Measurements from ENCODE around the gene ECD. TPM values are rescaled to one million over a fixed set of nuclear protein-coding genes. Genes with fewer than 3 reads are reported as not detected.
A peak's percentile ranks its signal among the peaks of the same experiment; 100 is the strongest.
"Not testable (repeated sequence)": the region's sequence is repeated elsewhere in the genome, so short reads cannot be mapped to it uniquely, and the experiment has no call there.

The ECD gene
- total RNA-seq, 1 donor from 2014 or later = 38.5 TPM

DNA sequence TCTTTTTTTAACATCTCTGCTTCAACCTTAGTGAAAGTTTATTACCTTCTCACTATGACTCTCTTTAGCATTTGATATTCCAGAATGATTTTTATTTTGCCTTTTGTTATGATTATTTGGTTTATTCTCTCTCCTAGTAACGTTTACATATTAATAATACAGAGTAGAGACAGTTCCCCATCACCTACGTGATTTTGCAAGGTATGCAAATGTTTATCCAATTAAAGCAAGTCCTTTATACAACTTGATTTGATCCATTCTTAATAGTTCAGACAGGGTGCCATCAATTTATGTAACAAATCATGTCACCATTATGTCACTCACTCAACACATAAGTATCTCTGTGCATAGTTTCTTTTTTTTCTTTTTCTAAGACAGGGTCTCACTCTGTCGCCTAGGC lies 26.2 kb downstream of the ECD start:
- Mint-ChIP-seq H3K27ac (no peak overlapping the region), H3K36me3 (ENCODE audit: low read depth) (peaks cover 43% of the 10 kb centered on the region), H3K4me3 (no peak overlapping the region), H3K27me3 (no peaks in the 10 kb centered on the region), H3K9me3 (no peaks in the 10 kb centered on the region), H3K4me1 (no peaks in the 10 kb centered on the region)
- intact Hi-C loops (cut with micrococcal nuclease) = no loop called here
- no peak for DNase-seq

GRCh38 chr10:73139251-73139650 lies 28.6 kb downstream of the ECD start:
- Mint-ChIP-seq H3K27ac (no peak overlapping the region), H3K36me3 (ENCODE audit: low read depth) (peaks cover 50% of the 10 kb centered on the region), H3K4me3 (no peak overlapping the region), H3K27me3 (no peaks in the 10 kb centered on the region), H3K9me3 (no peaks in the 10 kb centered on the region), H3K4me1 (no peaks in the 10 kb centered on the region)
- no peak for DNase-seq
- intact Hi-C loops (cut with micrococcal nuclease) = no loop called here

DNA sequence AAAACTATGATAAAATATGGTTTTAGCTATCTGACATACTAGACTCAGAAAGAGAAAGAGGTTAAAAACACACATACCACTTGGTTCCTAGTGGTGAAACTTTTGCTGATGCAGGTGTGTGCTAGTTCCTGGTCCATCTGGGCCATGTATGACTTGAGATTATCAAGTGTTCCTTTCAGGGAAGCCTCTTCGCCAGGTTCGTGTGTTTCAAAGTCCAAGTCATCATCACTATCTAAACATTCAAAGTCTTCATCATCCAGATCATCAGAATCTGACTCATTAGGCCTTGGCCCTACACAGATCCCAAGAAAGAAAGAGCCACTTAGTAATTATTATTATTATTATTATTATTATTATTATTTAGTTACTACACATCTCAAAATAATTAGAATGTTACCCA lies 31.2 kb downstream of the ECD start:
- H3K4me1 Mint-ChIP-seq = no peaks in the 10 kb centered on the region
- H3K27me3 Mint-ChIP-seq = no peaks in the 10 kb centered on the region
- DNase-seq = no peak
- no peak overlapping the region for H3K27ac Mint-ChIP-seq
- H3K9me3 Mint-ChIP-seq = no peaks in the 10 kb centered on the region
- peaks cover 53% of the 10 kb centered on the region for H3K36me3 Mint-ChIP-seq (ENCODE audit: low read depth)
- no peak overlapping the region for H3K4me3 Mint-ChIP-seq
- intact Hi-C loops (cut with micrococcal nuclease) = no loop called here

DNA sequence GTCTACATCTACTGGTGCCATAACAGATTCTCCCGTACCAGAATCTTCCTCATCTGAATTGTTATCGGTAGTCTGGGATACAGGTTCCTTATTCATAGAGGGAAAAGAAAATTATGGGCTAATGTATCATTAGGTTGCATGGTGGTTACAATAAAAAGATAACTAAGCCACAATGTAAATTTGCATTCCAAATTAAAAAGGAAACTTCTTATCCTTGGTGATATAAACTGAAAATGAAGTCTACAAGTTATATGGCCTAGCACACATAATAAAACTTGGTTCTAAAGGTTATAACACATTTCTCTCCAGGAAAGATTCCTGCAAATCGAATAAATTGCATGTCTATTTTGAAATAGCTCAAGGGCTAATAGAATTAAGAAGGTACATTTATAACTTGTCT lies 33.1 kb downstream of the ECD start:
- H3K4me3 Mint-ChIP-seq = no peak overlapping the region
- no peaks in the 10 kb centered on the region for H3K9me3 Mint-ChIP-seq
- peaks cover 54% of the 10 kb centered on the region for H3K36me3 Mint-ChIP-seq (ENCODE audit: low read depth)
- no peak for DNase-seq
- intact Hi-C loops (cut with micrococcal nuclease) = no loop called here
- no peaks in the 10 kb centered on the region for H3K27me3 Mint-ChIP-seq
- no peak overlapping the region for H3K27ac Mint-ChIP-seq
- no peaks in the 10 kb centered on the region for H3K4me1 Mint-ChIP-seq

DNA sequence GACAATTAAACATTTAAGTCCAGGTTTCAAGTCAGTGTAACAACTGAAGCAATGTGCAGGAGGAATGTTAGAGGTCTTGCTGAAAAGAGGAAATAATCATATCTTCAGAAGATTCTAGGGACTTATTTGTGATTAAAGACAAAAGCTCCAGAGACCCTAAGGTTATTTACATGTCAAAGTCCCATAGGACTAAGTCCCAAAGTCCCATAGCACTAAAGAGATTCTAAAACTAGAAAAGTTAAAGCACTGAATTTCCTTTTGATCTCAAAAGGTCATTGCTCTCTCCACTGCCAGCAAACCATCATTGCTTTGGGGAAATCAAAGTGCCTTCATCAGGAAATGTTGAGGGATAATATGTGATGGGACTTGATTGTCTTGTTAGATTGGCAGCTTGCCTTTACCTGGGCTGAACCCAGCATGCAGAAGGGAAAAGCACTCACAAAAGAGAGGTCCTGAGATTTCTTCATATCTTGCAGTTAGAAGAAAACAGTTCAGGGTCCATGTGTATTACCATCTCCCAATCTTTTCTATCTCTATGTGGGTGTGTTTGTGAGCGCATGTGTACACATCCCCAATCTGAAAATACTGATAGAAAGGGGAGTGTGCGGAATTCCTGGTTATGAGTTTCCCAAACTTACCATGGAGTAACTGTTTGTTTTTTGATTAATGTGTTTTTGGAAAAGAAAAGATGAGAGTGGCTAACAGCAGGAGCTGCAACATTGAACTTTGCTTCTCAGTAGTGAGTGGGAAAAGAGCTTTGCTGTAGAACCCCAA lies 35.7 kb downstream of the ECD start:
- no peaks in the 10 kb centered on the region for H3K4me1 Mint-ChIP-seq
- intact Hi-C loops (cut with micrococcal nuclease) = no loop called here
- H3K9me3 Mint-ChIP-seq = no peaks in the 10 kb centered on the region
- H3K36me3 Mint-ChIP-seq (ENCODE audit: low read depth) = peaks cover 51% of the 10 kb centered on the region
- no peak overlapping the region for H3K27ac Mint-ChIP-seq
- DNase-seq = no peak
- no peaks in the 10 kb centered on the region for H3K27me3 Mint-ChIP-seq
- H3K4me3 Mint-ChIP-seq = no peak overlapping the region

GRCh38 chr10:73131301-73131700 lies 36.5 kb downstream of the ECD start:
- H3K27me3 Mint-ChIP-seq = no peaks in the 10 kb centered on the region
- H3K36me3 Mint-ChIP-seq (ENCODE audit: low read depth) = peaks cover 53% of the 10 kb centered on the region
- no peak overlapping the region for H3K27ac Mint-ChIP-seq
- no peaks in the 10 kb centered on the region for H3K9me3 Mint-ChIP-seq
- no peak overlapping the region for H3K4me3 Mint-ChIP-seq
- intact Hi-C loops (cut with micrococcal nuclease) = no loop called here
- DNase-seq = no peak
- no peaks in the 10 kb centered on the region for H3K4me1 Mint-ChIP-seq

DNA sequence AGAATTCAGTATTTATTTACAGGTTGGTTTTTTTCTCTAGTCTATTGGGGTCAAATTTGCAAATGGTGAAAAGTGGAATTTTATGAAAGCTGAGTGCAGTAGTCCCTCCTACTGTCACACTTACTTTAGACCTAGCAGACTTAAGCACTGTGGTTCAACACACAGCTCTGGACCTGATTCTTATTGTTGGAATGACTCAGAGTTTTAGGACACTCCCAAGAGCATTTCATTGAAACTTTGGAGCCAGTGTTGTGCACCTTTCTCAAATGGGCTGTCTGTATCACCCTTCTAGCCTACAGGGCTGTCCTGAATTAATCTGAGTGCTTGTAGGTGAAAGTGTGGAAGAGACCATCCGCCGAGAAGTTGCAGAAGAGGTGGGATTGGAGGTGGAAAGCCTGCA lies 41.5 kb downstream of the ECD start:
- Mint-ChIP-seq H3K27me3 (no peaks in the 10 kb centered on the region), H3K27ac (no peak overlapping the region), H3K4me3 (no peak overlapping the region), H3K36me3 (ENCODE audit: low read depth) (peaks cover 35% of the 10 kb centered on the region), H3K9me3 (no peaks in the 10 kb centered on the region), H3K4me1 (no peaks in the 10 kb centered on the region)
- intact Hi-C loops (cut with micrococcal nuclease) = no loop called here
- no peak for DNase-seq

DNA sequence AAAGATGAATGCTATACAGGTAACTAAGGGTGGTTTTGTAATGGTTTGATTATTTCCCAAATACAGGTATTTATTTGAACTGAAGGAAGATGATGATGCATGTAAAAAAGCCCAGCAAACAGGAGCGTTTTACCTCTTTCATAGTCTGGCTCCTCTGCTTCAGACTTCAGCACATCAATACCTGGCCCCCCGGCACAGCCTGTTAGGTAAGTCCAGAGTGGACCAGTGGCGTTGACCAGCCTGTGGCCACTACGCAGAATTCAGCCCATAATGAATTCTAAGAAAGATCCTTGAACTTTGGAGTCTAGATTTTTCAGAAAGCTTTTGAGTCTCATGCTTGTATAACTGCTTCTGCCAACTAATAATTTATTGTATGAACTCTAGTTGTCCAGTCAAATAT lies 47.9 kb downstream of the ECD start:
- intact Hi-C loops (cut with micrococcal nuclease) = no loop called here

GRCh38 chr10:73119457-73119856 lies 48.4 kb downstream of the ECD start:
- H3K9me3 Mint-ChIP-seq = no peaks in the 10 kb centered on the region
- H3K27ac Mint-ChIP-seq = peak overlapping the region; percentile 22
- no peak overlapping the region for H3K4me3 Mint-ChIP-seq
- H3K27me3 Mint-ChIP-seq = no peaks in the 10 kb centered on the region
- intact Hi-C loops (cut with micrococcal nuclease) = no loop called here
- H3K36me3 Mint-ChIP-seq (ENCODE audit: low read depth) = peaks cover 27% of the 10 kb centered on the region
- H3K4me1 Mint-ChIP-seq = peaks cover 4% of the 10 kb centered on the region
- no peak for DNase-seq

More for the DNA sequence above, 47.9 kb downstream of the ECD start:
- no peaks in the 10 kb centered on the region for H3K27me3 Mint-ChIP-seq
- H3K4me1 Mint-ChIP-seq = peaks cover 4% of the 10 kb centered on the region
- no peak for DNase-seq
- no peak overlapping the region for H3K4me3 Mint-ChIP-seq
- peaks cover 27% of the 10 kb centered on the region for H3K36me3 Mint-ChIP-seq (ENCODE audit: low read depth)
- H3K9me3 Mint-ChIP-seq = no peaks in the 10 kb centered on the region
- no peak overlapping the region for H3K27ac Mint-ChIP-seq

GRCh38 chr10:73117976-73118743 lies 49.6 kb downstream of the ECD start:
- peaks cover 4% of the 10 kb centered on the region for H3K4me1 Mint-ChIP-seq
- H3K27me3 Mint-ChIP-seq = no peaks in the 10 kb centered on the region
- H3K27ac Mint-ChIP-seq = peak overlapping the region; percentile 37
- DNase-seq = no peak
- H3K9me3 Mint-ChIP-seq = no peaks in the 10 kb centered on the region
- intact Hi-C loops (cut with micrococcal nuclease) = no loop called here
- H3K4me3 Mint-ChIP-seq = no peak overlapping the region
- H3K36me3 Mint-ChIP-seq (ENCODE audit: low read depth) = peaks cover 22% of the 10 kb centered on the region

GRCh38 chr10:73116017-73116416 lies 51.8 kb downstream of the ECD start:
- H3K4me3 Mint-ChIP-seq = no peak overlapping the region
- peaks cover 17% of the 10 kb centered on the region for H3K36me3 Mint-ChIP-seq (ENCODE audit: low read depth)
- no peaks in the 10 kb centered on the region for H3K9me3 Mint-ChIP-seq
- DNase-seq = no peak
- intact Hi-C loops (cut with micrococcal nuclease) = no loop called here
- no peaks in the 10 kb centered on the region for H3K27me3 Mint-ChIP-seq
- peaks cover 9% of the 10 kb centered on the region for H3K4me1 Mint-ChIP-seq
- no peak overlapping the region for H3K27ac Mint-ChIP-seq

GRCh38 chr10:73113551-73113950 lies 54.3 kb downstream of the ECD start:
- Mint-ChIP-seq H3K4me1 (peaks cover 19% of the 10 kb centered on the region), H3K4me3 (no peak overlapping the region), H3K27me3 (no peaks in the 10 kb centered on the region), H3K9me3 (peaks cover 8% of the 10 kb centered on the region), H3K36me3 (ENCODE audit: low read depth) (peaks cover 28% of the 10 kb centered on the region), H3K27ac (no peak overlapping the region)
- intact Hi-C loops (cut with micrococcal nuclease) = no loop called here
- no peak for DNase-seq

GRCh38 chr10:73112032-73112431 lies 55.8 kb downstream of the ECD start:
- DNase-seq; H3K27ac Mint-ChIP-seq; intact Hi-C loops (cut with micrococcal nuclease); H3K9me3 Mint-ChIP-seq; H3K4me3 Mint-ChIP-seq; H3K27me3 Mint-ChIP-seq: not testable (repeated sequence)
- peaks cover 31% of the 10 kb centered on the region for H3K36me3 Mint-ChIP-seq (ENCODE audit: low read depth)
- peaks cover 15% of the 10 kb centered on the region for H3K4me1 Mint-ChIP-seq

DNA sequence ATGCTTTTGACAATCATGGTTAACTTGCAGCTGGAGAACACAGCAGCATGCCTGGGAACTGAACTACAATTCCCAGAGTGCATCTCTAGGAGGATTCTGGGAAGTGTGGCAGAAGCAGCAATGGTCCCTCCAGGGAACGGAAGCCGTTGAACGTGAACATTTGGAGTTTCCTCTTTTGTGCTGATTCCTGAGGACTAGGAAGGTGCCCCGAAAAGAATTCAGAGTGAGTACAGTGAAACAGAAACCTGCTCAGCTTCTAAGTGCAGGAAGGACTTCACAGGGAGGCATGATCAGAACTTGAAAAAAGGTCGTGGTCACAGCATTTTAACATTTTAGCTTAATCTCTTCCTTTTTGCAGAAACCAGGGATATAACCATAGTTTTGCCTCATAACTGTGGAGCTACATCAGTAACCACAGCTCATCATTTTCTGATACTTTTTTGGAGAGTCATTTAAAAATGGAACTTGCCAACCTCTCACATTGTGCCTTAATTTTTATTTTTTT lies 57.4 kb downstream of the ECD start, which contains the start of gene NUDT13:
Gene NUDT13 (plus strand): TSS at position 111 of the 505 bp plus-strand sequence. CDS start 3,911 bp downstream, outside the sequence.
- H3K27ac Mint-ChIP-seq = peak within 1 kb of the TSS; percentile 82
- intact Hi-C loops (cut with micrococcal nuclease) = loop anchor here (1.0 kb wide), 1 partner anchor 14 kb away; the partner anchor contains the start of gene P4HA1
- peaks cover 8% of the 10 kb centered on the region for H3K9me3 Mint-ChIP-seq
- peak; percentile 86 for DNase-seq
- H3K36me3 Mint-ChIP-seq (ENCODE audit: low read depth) = peaks cover 35% of the 10 kb centered on the region
- peak within 1 kb of the TSS; percentile 78 for H3K4me3 Mint-ChIP-seq
- H3K4me1 Mint-ChIP-seq = peaks cover 15% of the 10 kb centered on the region
- no peaks in the 10 kb centered on the region for H3K27me3 Mint-ChIP-seq

Measured in activated CD4-positive, alpha-beta T cell treated with anti-CD3 and anti-CD28 coated beads, Interleukin-2, amount 10 ng/mL, durations not matched to agents 24 days and 14 days (primary cell).